GM12873 (cell line): ENCODE data around the gene THADA.

Experiments used
- TF ChIP-seq, protein P1 (sequence below): IDR thresholded peaks from 2 replicates; pipeline ENCODE4 v1.5.1; 2012; ENCODE audit warnings: low read depth, mild to moderate bottlenecking, moderate library complexity, low read length, control low read depth; ENCODE audit not compliant: insufficient read depth; ENCODE audit errors: missing control alignments

Gene THADA

DNA sequence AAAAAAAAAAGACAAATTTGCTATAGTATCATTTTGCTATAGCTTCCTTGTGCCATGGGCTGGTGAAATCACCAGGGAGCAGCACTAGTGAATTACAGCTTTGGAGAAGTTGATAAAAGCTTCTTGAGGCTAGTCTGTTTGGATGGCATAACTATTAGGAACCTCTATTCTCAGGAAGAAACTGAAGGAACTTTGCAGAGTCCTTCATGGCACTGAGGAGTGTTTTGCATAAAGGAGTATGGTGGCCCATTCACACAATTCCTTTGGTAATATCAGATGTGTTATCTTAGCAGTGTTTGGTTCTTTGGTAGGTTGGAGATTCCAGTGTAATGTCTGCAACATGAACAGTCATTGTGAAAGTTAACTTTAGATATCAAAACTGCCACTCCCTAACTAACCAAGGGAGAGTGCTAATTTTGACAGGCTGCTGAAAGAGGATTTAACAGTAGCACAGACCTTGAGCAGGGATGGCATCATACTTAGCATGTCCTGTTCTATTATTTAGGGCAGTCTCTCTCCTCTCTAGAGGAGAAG lies 292.8 kb downstream of the THADA start:
- TF ChIP-seq, protein P1, sequence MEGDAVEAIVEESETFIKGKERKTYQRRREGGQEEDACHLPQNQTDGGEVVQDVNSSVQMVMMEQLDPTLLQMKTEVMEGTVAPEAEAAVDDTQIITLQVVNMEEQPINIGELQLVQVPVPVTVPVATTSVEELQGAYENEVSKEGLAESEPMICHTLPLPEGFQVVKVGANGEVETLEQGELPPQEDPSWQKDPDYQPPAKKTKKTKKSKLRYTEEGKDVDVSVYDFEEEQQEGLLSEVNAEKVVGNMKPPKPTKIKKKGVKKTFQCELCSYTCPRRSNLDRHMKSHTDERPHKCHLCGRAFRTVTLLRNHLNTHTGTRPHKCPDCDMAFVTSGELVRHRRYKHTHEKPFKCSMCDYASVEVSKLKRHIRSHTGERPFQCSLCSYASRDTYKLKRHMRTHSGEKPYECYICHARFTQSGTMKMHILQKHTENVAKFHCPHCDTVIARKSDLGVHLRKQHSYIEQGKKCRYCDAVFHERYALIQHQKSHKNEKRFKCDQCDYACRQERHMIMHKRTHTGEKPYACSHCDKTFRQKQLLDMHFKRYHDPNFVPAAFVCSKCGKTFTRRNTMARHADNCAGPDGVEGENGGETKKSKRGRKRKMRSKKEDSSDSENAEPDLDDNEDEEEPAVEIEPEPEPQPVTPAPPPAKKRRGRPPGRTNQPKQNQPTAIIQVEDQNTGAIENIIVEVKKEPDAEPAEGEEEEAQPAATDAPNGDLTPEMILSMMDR: no peak

DNA sequence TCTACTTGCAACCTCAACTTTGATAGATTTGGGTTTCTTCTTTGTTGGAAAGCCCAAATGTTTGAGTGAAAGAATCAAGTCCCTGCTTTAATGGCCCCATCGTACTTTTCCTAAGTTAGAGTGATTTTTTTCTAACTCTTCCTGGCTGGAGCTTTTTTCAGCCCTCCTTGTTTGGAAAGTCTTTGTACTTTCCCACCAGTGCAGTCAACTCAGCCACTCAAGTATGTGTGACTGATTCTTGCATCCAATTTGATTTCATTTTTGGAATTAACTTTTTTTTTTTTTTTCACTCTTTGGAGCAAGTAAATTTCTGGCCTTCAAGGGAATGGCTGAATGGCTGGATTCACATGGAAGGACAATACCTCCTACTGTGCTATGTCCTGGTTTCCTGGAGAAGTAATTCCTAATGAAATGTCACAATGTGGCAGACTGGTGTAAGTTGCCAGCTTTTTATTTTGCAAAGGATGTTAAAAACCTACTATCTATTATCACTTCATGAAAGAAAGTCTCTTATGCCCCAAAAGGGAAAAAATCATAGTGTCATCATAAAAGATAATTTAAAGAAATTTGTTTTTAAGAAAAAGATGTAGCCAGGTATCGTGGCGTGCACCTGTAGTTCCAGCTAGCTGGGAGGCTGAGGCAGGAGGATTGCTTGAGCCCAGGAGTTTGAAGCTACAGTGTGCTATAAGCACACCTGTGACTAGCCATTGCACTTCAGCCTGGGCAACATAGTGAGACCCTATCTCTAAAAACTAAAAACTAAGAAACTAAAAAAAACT lies 293.5 kb downstream of the THADA start:
- TF ChIP-seq, protein P1: no peak

DNA sequence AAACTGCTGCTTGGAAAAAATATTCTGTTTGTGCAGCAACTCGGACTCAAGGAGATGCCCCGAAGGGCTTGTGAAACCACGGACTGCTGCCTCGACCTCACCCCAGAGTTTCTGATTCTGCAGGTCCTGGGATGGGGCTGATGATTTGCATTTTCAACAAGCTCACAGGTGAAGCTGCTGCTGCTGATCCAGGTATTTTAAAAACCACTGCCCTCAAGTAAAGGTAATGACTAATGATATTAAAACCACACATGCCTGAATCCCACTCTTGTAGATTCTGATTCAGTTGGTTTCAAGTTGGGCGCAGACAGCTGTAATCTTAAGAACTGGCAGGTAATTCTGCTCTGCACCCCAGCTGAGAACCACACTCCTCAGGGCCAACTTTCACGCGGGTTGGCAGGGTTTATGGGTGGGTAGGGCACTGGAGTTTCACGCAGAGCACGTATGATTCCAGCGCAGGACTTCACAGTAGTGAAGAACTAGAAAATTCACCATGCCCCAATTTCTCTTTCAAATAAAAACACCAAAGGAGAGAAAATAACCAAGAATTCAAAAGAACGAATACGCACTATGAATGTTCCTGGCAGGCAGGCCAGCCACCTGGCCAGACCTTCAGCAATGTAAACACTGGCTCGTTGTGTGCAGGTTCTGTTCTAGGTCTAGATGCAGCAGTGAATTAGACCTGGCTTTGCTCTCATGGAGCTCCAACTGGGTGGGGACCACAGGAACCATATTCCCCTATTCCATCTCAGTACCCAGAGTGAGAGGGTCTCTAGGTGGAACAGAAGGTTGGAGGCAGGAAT lies 294.9 kb downstream of the THADA start:
- TF ChIP-seq, protein P1: no peak

DNA sequence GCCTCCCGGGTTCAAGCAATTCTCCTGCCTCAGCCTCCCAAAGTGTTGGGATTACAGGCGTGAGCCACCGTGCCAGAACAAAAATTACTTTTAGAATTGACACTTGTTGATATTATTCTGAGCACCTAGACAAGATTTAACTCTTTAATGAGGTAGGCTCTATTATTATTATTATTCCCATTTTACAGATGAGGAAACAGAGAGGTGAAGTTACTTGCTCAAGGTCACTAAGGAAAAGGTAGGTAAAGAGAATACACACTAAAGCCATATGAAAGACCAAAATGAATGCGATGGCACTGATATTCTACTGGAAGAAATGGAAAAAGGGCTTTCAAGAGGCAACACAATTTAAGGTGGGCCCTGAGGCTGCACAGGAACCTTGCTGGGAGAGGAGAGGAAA lies 295.6 kb downstream of the THADA start:
- TF ChIP-seq, protein P1: no peak

DNA sequence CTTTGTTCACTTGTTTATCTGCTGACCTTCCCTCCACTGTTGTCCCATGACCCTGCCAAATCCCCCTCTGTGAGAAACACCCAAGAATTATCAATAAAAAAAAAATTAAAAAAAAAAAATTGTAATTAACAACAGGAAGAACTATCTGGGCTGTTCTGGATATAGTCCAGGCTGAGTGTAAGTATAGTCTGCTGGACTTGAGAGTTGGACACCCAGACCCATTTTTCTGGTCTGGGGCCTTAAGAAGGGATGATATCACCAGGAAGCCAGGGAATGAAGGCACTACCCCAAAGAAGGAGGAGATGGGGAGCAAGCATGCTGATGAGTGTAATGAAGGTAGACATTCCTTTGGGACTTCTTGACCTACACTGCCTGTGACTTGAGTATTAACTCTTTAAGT lies 297.3 kb downstream of the THADA start:
- TF ChIP-seq, protein P1: no peak

DNA sequence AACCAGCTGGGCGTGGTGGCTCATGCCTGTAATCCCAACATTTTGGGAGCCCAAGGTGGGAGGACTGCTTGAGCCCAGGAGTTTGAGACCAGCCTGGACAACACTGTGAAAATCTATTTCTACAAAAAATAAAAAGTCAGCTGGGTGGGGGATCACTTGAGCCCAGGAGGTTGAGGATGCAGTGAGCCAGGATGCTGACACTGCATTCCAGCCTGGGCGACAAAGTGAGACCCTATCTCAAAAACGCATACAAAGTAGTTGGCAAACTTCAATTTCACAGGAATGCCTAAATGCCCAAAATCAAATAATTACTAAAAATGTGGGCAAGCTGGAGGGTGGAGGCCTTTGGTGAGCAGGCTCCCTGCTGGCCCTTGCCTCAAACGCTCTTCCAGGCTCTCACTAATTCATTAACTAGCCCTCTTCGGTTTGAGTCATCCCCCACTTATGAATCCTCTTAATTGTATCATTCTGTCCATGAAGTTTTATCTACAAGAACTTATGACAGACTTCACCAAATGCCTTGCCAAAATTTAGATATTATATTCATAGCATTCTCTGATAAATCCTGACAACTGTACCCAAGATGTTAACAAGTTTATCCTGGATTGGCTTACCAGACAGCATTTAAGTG lies 300.8 kb downstream of the THADA start:
- TF ChIP-seq, protein P1: no peak
